Astrocyte (in vitro differentiated cells and primary cell): ENCODE measurements around the gene KANSL1L. TPM values are rescaled to one million over a fixed set of nuclear protein-coding genes. Genes with fewer than 3 reads are reported as not detected.

Experiments used
- DNase-seq: peaks from one replicate; pipeline ENCODE4 v3.0.0-alpha.2; 2010; ENCODE audit warnings: low read depth
- FAIRE-seq: peaks from 2 replicates; lab custom pipeline; 2011; peaks lifted over from hg19 to GRCh38; lab: Jason Lieb, UNC
- H2AFZ ChIP-seq: 2 replicates; pipeline ENCODE4 v1.6.0; 2012; ENCODE audit warnings: low read depth, low read length, inconsistent platforms
- H3K27ac ChIP-seq: 2 replicates; pipeline ENCODE4 v1.5.1; 2011; ENCODE audit warnings: low read depth, low read length, inconsistent platforms
- H3K27me3 ChIP-seq: 2 replicates; pipeline ENCODE4 v1.6.0; 2011; ENCODE audit warnings: low read length, inconsistent platforms; ENCODE audit not compliant: insufficient read depth
- H3K36me3 ChIP-seq: 2 replicates; pipeline ENCODE4 v1.5.1; 2011; ENCODE audit warnings: low read length, inconsistent platforms; ENCODE audit not compliant: insufficient read depth
- H3K4me1 ChIP-seq: 2 replicates; pipeline ENCODE4 v1.5.1; 2011; ENCODE audit warnings: low read length, inconsistent platforms; ENCODE audit not compliant: insufficient read depth
- H3K4me2 ChIP-seq: 2 replicates; pipeline ENCODE4 v1.6.0; 2012; ENCODE audit warnings: low read length, inconsistent platforms
- H3K4me3 ChIP-seq: 2 replicates; pipeline ENCODE4 v1.5.1; 2011; ENCODE audit warnings: low read depth, mild to moderate bottlenecking, low read length, inconsistent platforms; ENCODE audit not compliant: insufficient read depth
- H3K79me2 ChIP-seq: 2 replicates; pipeline ENCODE4 v1.6.0; 2012; ENCODE audit warnings: mild to moderate bottlenecking, low read length, inconsistent platforms; ENCODE audit not compliant: insufficient read depth
- H3K9ac ChIP-seq: 2 replicates; pipeline ENCODE4 v1.6.0; 2012; ENCODE audit warnings: mild to moderate bottlenecking, low read length, inconsistent platforms
- H3K9me3 ChIP-seq: 2 replicates; pipeline ENCODE4 v1.5.1; 2012; ENCODE audit warnings: low read depth, mild to moderate bottlenecking, low read length, inconsistent platforms; ENCODE audit not compliant: insufficient read depth
- H4K20me1 ChIP-seq: 2 replicates; pipeline ENCODE4 v1.6.0; 2012; ENCODE audit warnings: low read length, inconsistent platforms; ENCODE audit not compliant: insufficient read depth
- H3K27ac Mint-ChIP-seq: one replicate; pipeline ENCODE4 v1.8.0; 2021; ENCODE audit warnings: mild to moderate bottlenecking, mixed read lengths; ENCODE audit not compliant: unreplicated experiment
- H3K27me3 Mint-ChIP-seq: one replicate; pipeline ENCODE4 v1.8.0; 2021; ENCODE audit warnings: low read depth, mixed read lengths; ENCODE audit not compliant: unreplicated experiment
- H3K36me3 Mint-ChIP-seq: one replicate; pipeline ENCODE4 v1.8.0; 2021; ENCODE audit warnings: low read depth, mixed read lengths; ENCODE audit not compliant: unreplicated experiment
- H3K4me1 Mint-ChIP-seq: one replicate; pipeline ENCODE4 v1.8.0; 2021; ENCODE audit warnings: low read depth, mixed read lengths; ENCODE audit not compliant: unreplicated experiment
- H3K4me3 Mint-ChIP-seq: one replicate; pipeline ENCODE4 v1.8.0; 2021; ENCODE audit warnings: mild to moderate bottlenecking, moderate library complexity, mixed read lengths; ENCODE audit not compliant: unreplicated experiment
- H3K9me3 Mint-ChIP-seq: one replicate; pipeline ENCODE4 v1.8.0; 2021; ENCODE audit warnings: mild to moderate bottlenecking, mixed read lengths; ENCODE audit not compliant: unreplicated experiment
- CTCF ChIP-seq: IDR thresholded peaks from 2 replicates; pipeline ENCODE4 v1.5.1; 2011; ENCODE audit warnings: low read depth, mild to moderate bottlenecking, inconsistent platforms, low read length, moderate library complexity; ENCODE audit not compliant: insufficient read depth
- EZH2 ChIP-seq: IDR thresholded peaks from 2 replicates; pipeline ENCODE4 v1.6.1; 2012; ENCODE audit warnings: mild to moderate bottlenecking, low read length, inconsistent platforms; ENCODE audit not compliant: insufficient read depth
- total RNA-seq: library from RNA; stranded (reverse); gene quantifications from 2 replicates; pipeline ENCODE4 v1.2.1, GENCODE V29; 2021

KANSL1L gene
- total RNA-seq, 1 donor from 2014 or later = 7.5 TPM

- H3K9me3 Mint-ChIP-seq = no peaks in the 10 kb centered on the region
- Histone ChIP-seq H2AFZ (no peak overlapping the region), H4K20me1 (peaks cover 9% of the 10 kb centered on the region), H3K4me3 (no peak overlapping the region), H3K4me1 (no peaks in the 10 kb centered on the region), H3K27me3 (no peaks in the 10 kb centered on the region), H3K9me3 (no peaks in the 10 kb centered on the region), H3K9ac (no peak overlapping the region), H3K27ac (no peak overlapping the region), H3K36me3 (no peaks in the 10 kb centered on the region), H3K79me2 (peaks cover 13% of the 10 kb centered on the region), H3K4me2 (no peak overlapping the region)
- no peaks in the 10 kb centered on the region for H3K36me3 Mint-ChIP-seq
- no peaks in the 10 kb centered on the region for H3K27me3 Mint-ChIP-seq
- H3K4me3 Mint-ChIP-seq = no peak overlapping the region
- H3K27ac Mint-ChIP-seq = no peak overlapping the region
- TF ChIP-seq EZH2 (no peak), CTCF (no peak)
- no peak for DNase-seq
- H3K4me1 Mint-ChIP-seq = no peaks in the 10 kb centered on the region
- FAIRE-seq = no peak
Measured at GRCh38 chr2:210157526-210157925, 13.7 kb downstream of the KANSL1L start.

- no peak overlapping the region for H3K27ac ChIP-seq
- TF ChIP-seq CTCF (no peak), EZH2 (no peak)
- peaks cover 3% of the 10 kb centered on the region for H3K9me3 Mint-ChIP-seq
- FAIRE-seq = no peak
- no peaks in the 10 kb centered on the region for H3K4me1 ChIP-seq
- H2AFZ ChIP-seq = no peak overlapping the region
- no peaks in the 10 kb centered on the region for H3K9me3 ChIP-seq
- no peaks in the 10 kb centered on the region for H3K27me3 ChIP-seq
- H3K9ac ChIP-seq = no peak overlapping the region
- no peak overlapping the region for H3K27ac Mint-ChIP-seq
- H3K4me3 ChIP-seq = no peak overlapping the region
- no peak for DNase-seq
- peaks cover 2% of the 10 kb centered on the region for H3K36me3 ChIP-seq
- H4K20me1 ChIP-seq = no peaks in the 10 kb centered on the region
- H3K36me3 Mint-ChIP-seq = peaks cover 19% of the 10 kb centered on the region
- no peaks in the 10 kb centered on the region for H3K27me3 Mint-ChIP-seq
- H3K4me2 ChIP-seq = no peak overlapping the region
- H3K4me3 Mint-ChIP-seq = no peak overlapping the region
- H3K4me1 Mint-ChIP-seq = no peaks in the 10 kb centered on the region
- peaks cover 5% of the 10 kb centered on the region for H3K79me2 ChIP-seq
Measured at GRCh38 chr2:210147614-210148013, 23.6 kb downstream of the KANSL1L start.

GRCh38 chr2:210132239-210132638 lies 39.0 kb downstream of the KANSL1L start:
- H3K4me3 ChIP-seq = no peak overlapping the region
- DNase-seq (no peak), FAIRE-seq (no peak)
- no peak overlapping the region for H3K9ac ChIP-seq
- H4K20me1 ChIP-seq = no peaks in the 10 kb centered on the region
- no peak overlapping the region for H3K4me2 ChIP-seq
- Mint-ChIP-seq H3K36me3 (peaks cover 4% of the 10 kb centered on the region), H3K9me3 (no peaks in the 10 kb centered on the region), H3K27me3 (no peaks in the 10 kb centered on the region), H3K4me3 (no peak overlapping the region), H3K27ac (no peak overlapping the region), H3K4me1 (no peaks in the 10 kb centered on the region)
- H2AFZ ChIP-seq = no peak overlapping the region
- no peak overlapping the region for H3K27ac ChIP-seq
- no peaks in the 10 kb centered on the region for H3K4me1 ChIP-seq
- no peaks in the 10 kb centered on the region for H3K36me3 ChIP-seq
- no peaks in the 10 kb centered on the region for H3K27me3 ChIP-seq
- H3K79me2 ChIP-seq = no peaks in the 10 kb centered on the region
- H3K9me3 ChIP-seq = no peaks in the 10 kb centered on the region
- TF ChIP-seq CTCF (no peak), EZH2 (no peak)
